Heart right ventricle (tissue), 16 donors: ENCODE data around the gene HLA-DOA. TPM values are rescaled to one million over a fixed set of nuclear protein-coding genes. Genes with fewer than 3 reads are reported as not detected.

ENCODE experiments used
- ATAC-seq, 8 donors: fragments of 200-7000 bp; cut with Tn5 transposase; one replicate each; pipeline ENCODE4 v1.9.1; 2020; ENCODE audit warnings: mild to moderate bottlenecking in 8 of 8, moderate library complexity in 8 of 8, moderate number of reproducible peaks in 1 of 8
- DNase-seq, 2 donors: peaks; one replicate each; pipeline ENCODE4 v3.0.0-alpha.2; 2020
- H3K27ac ChIP-seq, 10 donors: fragments of 200-600 bp; sonication (generic) in 2 of 10; one replicate each; pipeline versions ENCODE4 v1.5.0 to v1.8.0; 2020 to 2022; ENCODE audit warnings: mild to moderate bottlenecking in 3 of 10
- H3K27me3 ChIP-seq, 7 donors: fragments of 200-600 bp; one replicate each; pipeline ENCODE4 v1.8.0; 2021 to 2022; ENCODE audit warnings: mild to moderate bottlenecking in 2 of 7
- H3K36me3 ChIP-seq, 9 donors: fragments of 200-600 bp; sonication (generic) in 1 of 9; one replicate each; pipeline versions ENCODE4 v1.5.0 to v1.8.0; 2020 to 2022; ENCODE audit warnings: mild to moderate bottlenecking in 2 of 9
- H3K4me1 ChIP-seq, 9 donors: fragments of 200-600 bp; sonication (generic) in 1 of 9; one replicate each; pipeline versions ENCODE4 v1.5.0 to v1.8.0; 2020 to 2022; ENCODE audit warnings: mild to moderate bottlenecking in 4 of 9
- H3K4me3 ChIP-seq, 10 donors: fragments of 200-600 bp; sonication (generic) in 2 of 10; one replicate each; pipeline versions ENCODE4 v1.5.0 to v1.8.0; 2020 to 2022; ENCODE audit warnings: mild to moderate bottlenecking in 7 of 10, moderate library complexity in 2 of 10
- H3K9me3 ChIP-seq, 11 donors: fragments of 200-600 bp in 10 of 11; sonication (generic) in 2 of 11; one replicate each; pipeline versions ENCODE4 v1.5.0 to v1.8.0; 2013 to 2022; ENCODE audit warnings: mild to moderate bottlenecking in 2 of 11, control low read depth in 1 of 11, moderate library complexity in 1 of 11
- CTCF ChIP-seq, 9 donors: fragments of 200-600 bp; sonication (generic) in 2 of 9; IDR thresholded peaks; one replicate each; pipeline versions ENCODE4 v1.5.0 to v1.8.0; 2021 to 2022; ENCODE audit warnings: antibody characterized with exemption in 9 of 9, mild to moderate bottlenecking in 5 of 9, moderate library complexity in 1 of 9
- WGBS, 2 donors: extraction: QIAGEN DNeasy Blood & Tissue Kit; methylation state at CpG; one replicate each; pipeline ENCODE4 v1.1.7; 2013; ENCODE audit warnings: inconsistent platforms in 1 of 2; 5-methylcytosine and 5-hydroxymethylcytosine counted together
- intact Hi-C, 10 donors: fragments of 100-400 bp; cut with DNase I; formaldehyde crosslinking; loops; one replicate each; pipeline versions ENCODE4 v1.11.1 to v1.14.2; 2022
- polyA plus RNA-seq, 2 donors: library from polyadenylated mRNA; stranded (reverse); fragments of 200-250 nt; gene quantifications; one replicate each; pipeline ENCODE4 v1.2.3, GENCODE V29; 2013
- total RNA-seq, 10 donors: library from RNA; stranded (reverse); fragmentation: NEBNext Ultra II Directional in 3 of 10; extraction: Animal tissue kit (Norgen Biotek cat#: 25700) in 3 of 10; gene quantifications; one replicate each; pipeline versions ENCODE4 v1.2.1 to v1.2.4, GENCODE V29; 2021 to 2023
- donor health status: Arrhythmogenic right ventricular cardiomyopathy.
- donor health status: ischemic (EF 13 %, LVEDD 7.1; RV severe dilation, severe dysfunction).
- donor health status: healthy with polysubstance abuse.
- donor health status: DM: no; HTN: yes; CAD: no.
- donor health status: DM: no; HTN: no; CAD: no.
- donor health status: ischemic (EF 25% LVEDD 6.9; RV normal size, moderate dysfunction).
- donor health status: ischemic (EF 25% LVEDD 5.7; RV mildly dilated, moderate dysfunction).
- donor health status: healthy.
- donor health status: DM: yes; HTN: yes; CAD: no.
- donor health status: Ischemic cardiomyopathy.
- donor health status: ischemic (EF 35%, LVEDD 5.7; RV mildly dilated, moderate dysfunction).
- donor health status: nonischemic (EF 11% LVEDD 7.7; RV severe dilation, severe dysfunction).
- donor health status: DM: yes; HTN: yes; CAD: no.
- donor health status: PGD.
- donor health status: ischemic (EF 29% LVEDD 5.4; RV normal size, mild dysfunction).
- donor health status: nonischemic (EF 23%, LVEDD 6.1; RV moderate dilation, normal function).

HLA-DOA gene
- total and polyA plus RNA-seq, 12 donors, result 0.65 to 22.8 (median 2.0) TPM

GRCh38 chr6:32989368-32989767 lies 20.0 kb downstream of the HLA-DOA start:
- ATAC-seq, result no peak
- Histone ChIP-seq H3K4me1 (peaks cover 0 to 7% (median 0%) of the 10 kb centered on the region in 9 donors), H3K36me3 (no peaks in the 10 kb centered on the region), H3K4me3 (no peak overlapping the region), H3K9me3 (no peaks in the 10 kb centered on the region), H3K27ac (no peak overlapping the region), H3K27me3 (no peaks in the 10 kb centered on the region)
- DNase-seq, result no peak
- intact Hi-C loops, result loop anchor here in 1 of 10 donors (5.0 kb wide), 2 partner anchors 57 to 102 kb away; no protein-coding TSS in a partner anchor
- 89 to 97% methylated on average over 1 of the region's 1 CpG for WGBS, 2 donors
- no peak for TF ChIP-seq CTCF (IDR thresholded peaks at IDR 0.05)

- peak; percentile 70 to 96 (median 92) for TF ChIP-seq CTCF (IDR thresholded peaks at IDR 0.05)
- H3K27me3 ChIP-seq, result no peaks in the 10 kb centered on the region
- intact Hi-C loops, result loop anchor here (1.0 to 5.0 kb wide), 10 partner anchors 50 to 100 kb away; no protein-coding TSS in a partner anchor
- WGBS, 2 donors, result 12 to 14% methylated on average over 9 of the region's 9 CpGs
- DNase-seq (peak; percentile 82 to 90), ATAC-seq (peak; percentile 75 to 90 (median 84))
- H3K4me1 ChIP-seq, result peaks cover 0 to 24% (median 4%) of the 10 kb centered on the region in 9 donors
- H3K9me3 ChIP-seq, result no peaks in the 10 kb centered on the region
- no peak overlapping the region for H3K4me3 ChIP-seq
- H3K36me3 ChIP-seq, result peaks cover 2 to 41% (median 24%) of the 10 kb centered on the region in 9 donors
- no peak overlapping the region for H3K27ac ChIP-seq
Measured at GRCh38 chr6:32984622-32985389, 24.6 kb downstream of the HLA-DOA start.

GRCh38 chr6:32983964-32984621 lies 25.3 kb downstream of the HLA-DOA start:
- Histone ChIP-seq H3K27ac (no peak overlapping the region), H3K4me3 (no peak overlapping the region), H3K9me3 (no peaks in the 10 kb centered on the region), H3K27me3 (no peaks in the 10 kb centered on the region), H3K36me3 (peaks cover 4 to 48% (median 31%) of the 10 kb centered on the region in 9 donors), H3K4me1 (peaks cover 0 to 27% (median 4%) of the 10 kb centered on the region in 9 donors)
- ATAC-seq, result peak in 3 of 8 donors; percentile 4 to 27 (median 16)
- TF ChIP-seq CTCF (IDR thresholded peaks at IDR 0.05), result no peak
- DNase-seq, result no peak
- intact Hi-C loops, result loop anchor here in 9 of 10 donors (1.0 to 5.0 kb wide), 8 partner anchors 49 to 99 kb away; no protein-coding TSS in a partner anchor
- 50 to 56% methylated on average over 3 of the region's 3 CpGs for WGBS, 2 donors

GRCh38 chr6:32983493-32983848 lies 25.9 kb downstream of the HLA-DOA start:
- H3K27ac ChIP-seq, result no peak overlapping the region
- no peaks in the 10 kb centered on the region for H3K27me3 ChIP-seq
- H3K4me1 ChIP-seq, result peaks cover 0 to 31% (median 7%) of the 10 kb centered on the region in 9 donors
- intact Hi-C loops, result loop anchor here in 3 of 10 donors (2.0 to 5.0 kb wide), 2 partner anchors 91 to 97 kb away; no protein-coding TSS in a partner anchor
- H3K36me3 ChIP-seq, result peaks cover 4 to 55% (median 37%) of the 10 kb centered on the region in 9 donors
- ATAC-seq (peak in 3 of 8 donors; percentile 4 to 40 (median 14)), DNase-seq (no peak)
- TF ChIP-seq CTCF (IDR thresholded peaks at IDR 0.05), result no peak
- H3K9me3 ChIP-seq, result no peaks in the 10 kb centered on the region
- 82 to 84% methylated on average over 1 of the region's 1 CpG for WGBS, 2 donors
- H3K4me3 ChIP-seq, result no peak overlapping the region
